GM10266 (cell line): ENCODE measurements around the gene TULP3.

ENCODE experiments used
- DNase-seq: peaks from one replicate; pipeline ENCODE4 v3.0.0; 2012; ENCODE audit errors: extremely low spot score
- CTCF ChIP-seq: IDR thresholded peaks from 2 replicates; pipeline ENCODE4 v1.5.1; 2012; ENCODE audit warnings: mild to moderate bottlenecking, low read depth; ENCODE audit not compliant: control insufficient read depth, insufficient read depth; ENCODE audit errors: missing control alignments

TULP3 gene

DNA sequence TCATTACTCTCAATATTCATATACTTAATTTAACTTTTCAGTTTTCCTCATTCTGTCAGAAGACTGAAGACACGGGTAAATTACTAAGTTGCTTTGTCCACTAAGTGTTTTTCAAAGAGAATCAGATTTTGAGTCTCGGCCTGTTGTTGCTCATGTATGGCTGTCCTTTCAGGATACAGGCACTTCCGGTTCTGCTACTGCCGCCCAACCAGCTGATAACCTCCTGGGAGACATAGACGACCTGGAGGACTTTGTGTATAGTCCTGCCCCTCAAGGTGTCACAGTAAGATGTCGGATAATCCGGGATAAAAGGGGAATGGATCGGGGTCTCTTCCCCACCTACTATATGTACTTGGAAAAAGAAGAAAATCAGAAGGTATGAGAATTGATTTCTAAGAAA is 40.2 kb downstream of the TULP3 start:
- DNase-seq: no peak
- no peak for TF ChIP-seq CTCF

GRCh38 chr12:2933586-2933985 is 42.9 kb downstream of the TULP3 start:
- no peak for TF ChIP-seq CTCF

DNA sequence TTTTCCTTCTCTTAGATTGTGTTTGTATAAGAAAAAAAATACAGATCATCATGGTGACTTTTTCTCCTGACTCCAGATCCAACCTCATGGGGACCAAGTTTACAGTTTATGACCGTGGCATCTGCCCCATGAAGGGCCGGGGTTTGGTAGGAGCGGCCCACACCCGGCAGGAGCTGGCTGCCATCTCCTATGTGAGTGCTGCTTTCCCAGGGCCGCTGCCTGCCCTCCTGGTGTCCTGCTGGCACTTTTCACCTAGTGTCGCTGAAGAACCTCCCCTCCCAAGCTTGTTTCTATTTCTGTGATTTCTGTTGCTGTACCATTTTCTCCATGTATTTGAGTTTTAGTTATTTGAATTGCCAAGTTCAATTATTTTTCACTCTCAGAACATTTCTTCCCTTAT is 43.7 kb downstream of the TULP3 start:
- no peak for TF ChIP-seq CTCF
- DNase-seq: no peak

More at GRCh38 chr12:2933586-2933985, 42.9 kb downstream of the TULP3 start:
- no peak for DNase-seq

DNA sequence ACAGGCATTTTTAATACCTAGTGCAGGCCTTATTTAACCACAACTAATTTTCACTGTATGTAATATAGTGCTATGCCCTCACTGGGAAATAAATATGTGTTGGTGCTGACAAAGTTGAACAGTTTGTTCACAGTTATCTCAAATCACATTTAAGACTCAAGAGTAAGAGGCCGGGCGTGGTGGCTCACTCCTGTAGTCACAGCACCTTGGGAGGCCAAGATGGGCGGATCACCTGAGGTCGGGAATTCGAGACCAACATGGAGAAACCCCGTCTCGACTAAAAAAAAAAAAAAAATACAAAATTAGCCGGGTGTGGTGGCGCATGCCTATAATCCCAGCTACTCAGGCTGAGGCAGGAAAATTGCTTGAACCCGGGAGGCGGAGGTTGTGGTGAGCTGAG is 45.6 kb downstream of the TULP3 start:
- no peak for TF ChIP-seq CTCF
- no peak for DNase-seq

DNA sequence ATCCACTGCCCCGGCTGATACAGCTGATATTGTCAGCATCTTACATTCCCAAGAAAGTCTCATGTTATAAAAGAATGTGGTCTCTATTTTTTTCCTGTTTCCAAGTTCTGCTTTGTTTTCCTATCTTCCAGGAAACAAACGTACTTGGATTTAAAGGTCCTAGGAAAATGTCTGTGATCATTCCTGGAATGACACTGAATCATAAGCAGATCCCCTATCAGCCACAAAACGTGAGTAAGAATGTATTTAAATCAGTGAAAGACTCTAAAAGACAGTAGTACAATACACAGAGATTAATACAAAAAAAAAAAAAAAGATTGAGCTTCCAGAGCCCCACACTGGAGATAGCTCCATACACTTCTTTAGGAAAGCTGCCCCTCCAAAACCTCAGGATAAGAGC is 46.8 kb downstream of the TULP3 start:
- DNase-seq: no peak
- TF ChIP-seq CTCF: no peak

DNA sequence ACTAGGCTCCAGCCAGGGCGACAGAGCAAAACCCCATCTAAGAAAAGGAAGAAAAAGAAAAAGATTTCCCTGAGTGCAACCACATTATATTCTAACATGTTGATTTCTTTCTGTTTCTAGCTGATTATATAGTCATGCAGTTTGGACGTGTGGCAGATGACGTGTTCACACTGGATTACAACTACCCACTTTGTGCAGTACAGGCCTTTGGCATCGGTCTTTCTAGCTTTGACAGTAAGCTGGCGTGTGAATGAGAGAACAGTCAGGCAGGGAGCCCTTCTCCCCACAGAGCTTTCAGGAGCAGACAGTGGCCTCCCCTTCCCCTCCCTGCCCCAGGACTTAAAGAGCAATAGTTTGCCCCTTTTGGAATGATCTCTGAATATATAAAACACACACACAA is 48.5 kb downstream of the TULP3 start:
- no peak for TF ChIP-seq CTCF

DNA sequence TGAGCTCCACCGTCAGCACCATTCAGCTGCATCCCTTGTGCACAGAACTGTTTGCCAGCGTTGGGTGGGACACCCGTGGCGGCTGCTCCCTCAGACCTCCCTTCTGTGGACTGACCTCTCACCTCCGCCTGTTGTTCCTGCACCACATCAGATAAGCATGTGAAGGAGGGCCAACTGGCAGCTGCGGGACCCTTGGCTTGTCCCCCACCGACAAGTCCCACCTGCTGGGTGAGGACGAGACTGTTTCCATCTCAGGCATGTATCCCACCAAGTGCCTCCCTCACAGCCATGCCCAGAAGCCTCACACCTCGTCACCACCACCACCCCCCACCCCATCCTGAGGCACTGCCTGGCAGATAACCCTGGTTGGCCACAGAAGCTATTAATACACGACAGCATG is 49.9 kb downstream of the TULP3 start:
- TF ChIP-seq CTCF: no peak

More for the DNA sequence above, 48.5 kb downstream of the TULP3 start:
- DNase-seq: no peak

More for the DNA sequence above, 49.9 kb downstream of the TULP3 start:
- DNase-seq: no peak
